ENCODE measurements around the gene JAM3. TPM values are rescaled to one million over a fixed set of nuclear protein-coding genes. Genes with fewer than 3 reads are reported as not detected.

The JAM3 gene
- 37.3 TPM in 2 replicates for total RNA-seq

DNA sequence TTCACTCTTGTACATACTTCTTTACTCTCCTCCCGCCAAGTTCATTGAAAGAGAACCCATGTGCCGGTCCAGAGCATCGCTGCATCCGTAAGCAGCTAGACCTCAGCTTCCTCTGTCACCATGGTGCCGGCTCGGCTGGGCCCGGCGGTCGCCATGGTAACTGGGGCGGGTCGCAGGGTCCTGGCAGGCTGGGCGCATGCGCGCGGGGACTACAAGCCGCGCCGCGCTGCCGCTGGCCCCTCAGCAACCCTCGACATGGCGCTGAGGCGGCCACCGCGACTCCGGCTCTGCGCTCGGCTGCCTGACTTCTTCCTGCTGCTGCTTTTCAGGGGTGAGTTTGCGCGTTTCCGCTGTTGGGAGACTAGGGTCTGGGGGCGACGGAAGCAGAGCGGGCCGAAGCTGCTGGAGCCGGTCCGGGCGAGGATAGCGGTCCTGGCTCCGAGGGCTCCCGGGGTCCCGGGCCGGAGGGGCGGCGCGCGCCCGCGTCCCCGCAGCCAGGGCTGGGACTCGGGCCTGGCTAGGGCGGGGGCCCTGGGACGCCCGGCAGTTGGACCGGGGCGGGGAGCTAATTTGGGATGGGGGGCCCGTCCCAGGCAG, at the start of gene JAM3:
Gene JAM3 (plus strand): TSS at position 244 of the 597 bp plus-strand sequence. CDS start 12 bp downstream, at position 256.

Other genes starting within 250 kb of the JAM3 start
- gene SPATA19, start 223.6 kb upstream of the JAM3 start, total RNA-seq, result not detected in 2 replicates
- gene IGSF9B, start 112.1 kb upstream of the JAM3 start, total RNA-seq, result 0.75 and 2.8 TPM in 2 replicates
- 5.5 and 7.2 TPM in 2 replicates for gene NCAPD3, start 154.9 kb downstream of the JAM3 start, total RNA-seq
- 38.0 and 51.4 TPM in 2 replicates for gene VPS26B, start 155.6 kb downstream of the JAM3 start, total RNA-seq
- gene THYN1, start 184.3 kb downstream of the JAM3 start, total RNA-seq, result 39.8 and 48.6 TPM in 2 replicates
- 13.1 and 13.2 TPM in 2 replicates for gene ACAD8, start 184.5 kb downstream of the JAM3 start, total RNA-seq
- gene GLB1L3, start 207.3 kb downstream of the JAM3 start, total RNA-seq, result not detected in 2 replicates